Activated CD8-positive, alpha-beta memory T cell treated with anti-CD3 and anti-CD28 coated beads for 36 hours (primary cell): ENCODE measurements around the gene NKAIN4. TPM values are rescaled to one million over a fixed set of nuclear protein-coding genes. Genes with fewer than 3 reads are reported as not detected.

Experiments used
- CTCF ChIA-PET: fragments of 350-600 bp; sonication (Branson Sonifier 250); formaldehyde crosslinking; loops from one replicate; lab custom pipeline; 2021; ENCODE audit warnings: antibody characterized with exemption; lab: Charles Lee
- POLR2A ChIA-PET: fragments of 350-600 bp; sonication (Branson Sonifier 250); formaldehyde crosslinking; loops from one replicate; lab custom pipeline; 2021; ENCODE audit warnings: antibody characterized with exemption; lab: Charles Lee
- total RNA-seq, 2 experiments: library from RNA; stranded (reverse); gene quantifications; one replicate each; pipeline ENCODE4 v1.2.3, GENCODE V29; 2021

Gene NKAIN4
- not detected for total RNA-seq

GRCh38 chr20:63254232-63254605, at the start of gene NKAIN4:
TSS of gene NKAIN4 (minus strand) at chr20:63254463. CDS start at chr20:63254450, 13 bp downstream.
- POLR2A ChIA-PET: no interaction called here
- CTCF ChIA-PET: no interaction called here

- CTCF ChIA-PET: no interaction called here
- POLR2A ChIA-PET: no interaction called here
Measured at GRCh38 chr20:63303095-63303666, 48.9 kb upstream of the NKAIN4 start.

- ChIA-PET POLR2A (no interaction called here), CTCF (interaction anchor here (1.2 kb wide), 1 partner anchor 11 kb away, joined by 3 read pairs; no protein-coding TSS in a partner anchor)
Measured at GRCh38 chr20:63301671-63302070, 47.4 kb upstream of the NKAIN4 start.

GRCh38 chr20:63298731-63299312, 44.6 kb upstream of the NKAIN4 start:
- CTCF ChIA-PET: no interaction called here
- POLR2A ChIA-PET: no interaction called here

GRCh38 chr20:63297796-63298572, 43.7 kb upstream of the NKAIN4 start:
- CTCF ChIA-PET: no interaction called here
- POLR2A ChIA-PET: no interaction called here

GRCh38 chr20:63297371-63297781, 43.1 kb upstream of the NKAIN4 start:
- ChIA-PET POLR2A (no interaction called here), CTCF (no interaction called here)

GRCh38 chr20:63296531-63297299, 42.5 kb upstream of the NKAIN4 start:
- ChIA-PET POLR2A (no interaction called here), CTCF (no interaction called here)

- ChIA-PET CTCF (no interaction called here), POLR2A (no interaction called here)
Measured at GRCh38 chr20:63295846-63296245, 41.6 kb upstream of the NKAIN4 start.

GRCh38 chr20:63295422-63295821, 41.2 kb upstream of the NKAIN4 start:
- CTCF ChIA-PET: no interaction called here
- POLR2A ChIA-PET: no interaction called here

GRCh38 chr20:63295018-63295417, 40.8 kb upstream of the NKAIN4 start:
- ChIA-PET POLR2A (no interaction called here), CTCF (interaction anchor here (0.6 kb wide), 1 partner anchor 156 kb away, joined by 6 read pairs; no protein-coding TSS in a partner anchor)

GRCh38 chr20:63294536-63294900, 40.3 kb upstream of the NKAIN4 start:
- CTCF ChIA-PET: interaction anchor here (0.6 kb wide), 1 partner anchor 156 kb away, joined by 6 read pairs; no protein-coding TSS in a partner anchor
- POLR2A ChIA-PET: no interaction called here

- POLR2A ChIA-PET: no interaction called here
- CTCF ChIA-PET: no interaction called here
Measured at GRCh38 chr20:63293871-63294535, 39.7 kb upstream of the NKAIN4 start.

- POLR2A ChIA-PET: no interaction called here
- CTCF ChIA-PET: no interaction called here
Measured at GRCh38 chr20:63293456-63293855, 39.2 kb upstream of the NKAIN4 start.

- ChIA-PET POLR2A (no interaction called here), CTCF (interaction anchor here (2.5 kb wide), 1 partner anchor 70 kb away, joined by 9 read pairs; no protein-coding TSS in a partner anchor)
Measured at GRCh38 chr20:63292904-63293303, 38.6 kb upstream of the NKAIN4 start, which contains the start of gene COL20A1. TSS of gene COL20A1 (plus strand) at chr20:63293186. CDS start at chr20:63295108, 1,922 bp downstream.

GRCh38 chr20:63292292-63292701, 38.0 kb upstream of the NKAIN4 start:
- ChIA-PET POLR2A (no interaction called here), CTCF (interaction anchor here (0.6 to 2.5 kb wide), 5 partner anchors 11 to 707 kb away, joined by 3 to 11 read pairs (median 4); partner anchors contain the start of gene ARFGAP1)

- POLR2A ChIA-PET: no interaction called here
- CTCF ChIA-PET: interaction anchor here (0.6 to 2.5 kb wide), 6 partner anchors 10 to 706 kb away, joined by 3 to 11 read pairs (median 4); partner anchors contain the start of gene ARFGAP1
Measured at GRCh38 chr20:63291811-63292210, 37.5 kb upstream of the NKAIN4 start.

GRCh38 chr20:63290677-63291472, 36.6 kb upstream of the NKAIN4 start:
- ChIA-PET POLR2A (no interaction called here), CTCF (interaction anchor here (1.3 to 2.5 kb wide), 4 partner anchors 9 to 110 kb away, joined by 3 to 11 read pairs (median 7); no protein-coding TSS in a partner anchor)

GRCh38 chr20:63290136-63290676, 35.9 kb upstream of the NKAIN4 start:
- CTCF ChIA-PET: interaction anchor here (1.7 to 2.5 kb wide), 2 partner anchors 9 to 11 kb away, joined by 3 to 11 read pairs; no protein-coding TSS in a partner anchor
- POLR2A ChIA-PET: no interaction called here
